ENCODE measurements around the gene SSBP3. TPM values are rescaled to one million over a fixed set of nuclear protein-coding genes. Genes with fewer than 3 reads are reported as not detected.

The SSBP3 gene
- total RNA-seq, 2 donors from 2014 or later = 7.9 to 23.1 TPM

DNA sequence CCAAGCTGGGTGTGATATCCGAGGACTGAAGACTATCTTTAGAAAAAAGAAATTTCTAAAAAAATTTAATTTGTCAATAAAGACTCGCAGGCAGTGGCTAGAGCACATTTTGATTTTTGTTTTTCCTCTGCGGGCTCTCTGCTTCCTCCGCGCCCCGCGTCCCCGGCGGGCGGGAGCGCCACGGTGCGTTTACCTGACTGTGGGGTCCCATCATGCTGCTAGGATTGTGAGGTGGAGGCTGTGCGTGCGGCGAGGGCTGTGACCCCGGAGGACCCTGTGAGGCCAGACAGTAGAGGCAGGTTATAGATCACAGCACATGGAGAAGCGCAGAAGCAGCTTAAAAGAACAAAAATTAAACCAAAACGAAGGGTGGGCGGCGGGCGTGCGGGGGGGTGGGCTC lies 148.3 kb downstream of the SSBP3 start:
- no peaks in the 10 kb centered on the region for H3K27me3 ChIP-seq
- no peak overlapping the region for H3K27ac ChIP-seq
- ATAC-seq (no peak), DNase-seq (no peak)
- H3K4me1 ChIP-seq = no peaks in the 10 kb centered on the region
- H3K36me3 ChIP-seq (replicated peaks in 1 of 2; ENCODE audit: insufficient read depth in 1 of 2, low read depth in 2 of 2) = no peaks in the 10 kb centered on the region
- 94 to 98% methylated on average over 23 of the region's 23 CpGs for WGBS, 2 donors
- H3K9me3 ChIP-seq = no peaks in the 10 kb centered on the region
- intact Hi-C loops (cut with DNase I) = no loop called here
- H3K4me3 ChIP-seq = no peak overlapping the region
- TF ChIP-seq CTCF (IDR thresholded peaks at IDR 0.05) (no peak), POLR2A (IDR thresholded peaks at IDR 0.05) (no peak)

- Histone ChIP-seq H3K27ac (no peak overlapping the region), H3K9me3 (no peaks in the 10 kb centered on the region), H3K4me1 (no peaks in the 10 kb centered on the region), H3K36me3 (replicated peaks in 1 of 2; ENCODE audit: insufficient read depth in 1 of 2, low read depth in 2 of 2) (no peaks in the 10 kb centered on the region), H3K27me3 (no peaks in the 10 kb centered on the region), H3K4me3 (no peak overlapping the region)
- 81 to 91% methylated on average over 10 of the region's 10 CpGs for WGBS, 2 donors
- ATAC-seq (no peak), DNase-seq (no peak)
- TF ChIP-seq CTCF (IDR thresholded peaks at IDR 0.05) = no peak
- TF ChIP-seq POLR2A (IDR thresholded peaks at IDR 0.05) = no peak
- intact Hi-C loops (cut with DNase I) = no loop called here
Observed at GRCh38 chr1:54257346-54257620, 148.9 kb downstream of the SSBP3 start.

- Histone ChIP-seq H3K27me3 (no peaks in the 10 kb centered on the region), H3K27ac (no peak overlapping the region), H3K4me3 (no peak overlapping the region), H3K9me3 (no peaks in the 10 kb centered on the region), H3K36me3 (replicated peaks in 1 of 2; ENCODE audit: insufficient read depth in 1 of 2, low read depth in 2 of 2) (no peaks in the 10 kb centered on the region), H3K4me1 (no peaks in the 10 kb centered on the region)
- WGBS, 2 donors = 84 to 90% methylated on average over 13 of the region's 13 CpGs
- no peak for DNase-seq
- no peak for ATAC-seq
- intact Hi-C loops (cut with DNase I) = no loop called here
- TF ChIP-seq POLR2A (IDR thresholded peaks at IDR 0.05) (no peak), CTCF (IDR thresholded peaks at IDR 0.05) (no peak)
Observed at GRCh38 chr1:54256522-54257345, 149.5 kb downstream of the SSBP3 start.

DNA sequence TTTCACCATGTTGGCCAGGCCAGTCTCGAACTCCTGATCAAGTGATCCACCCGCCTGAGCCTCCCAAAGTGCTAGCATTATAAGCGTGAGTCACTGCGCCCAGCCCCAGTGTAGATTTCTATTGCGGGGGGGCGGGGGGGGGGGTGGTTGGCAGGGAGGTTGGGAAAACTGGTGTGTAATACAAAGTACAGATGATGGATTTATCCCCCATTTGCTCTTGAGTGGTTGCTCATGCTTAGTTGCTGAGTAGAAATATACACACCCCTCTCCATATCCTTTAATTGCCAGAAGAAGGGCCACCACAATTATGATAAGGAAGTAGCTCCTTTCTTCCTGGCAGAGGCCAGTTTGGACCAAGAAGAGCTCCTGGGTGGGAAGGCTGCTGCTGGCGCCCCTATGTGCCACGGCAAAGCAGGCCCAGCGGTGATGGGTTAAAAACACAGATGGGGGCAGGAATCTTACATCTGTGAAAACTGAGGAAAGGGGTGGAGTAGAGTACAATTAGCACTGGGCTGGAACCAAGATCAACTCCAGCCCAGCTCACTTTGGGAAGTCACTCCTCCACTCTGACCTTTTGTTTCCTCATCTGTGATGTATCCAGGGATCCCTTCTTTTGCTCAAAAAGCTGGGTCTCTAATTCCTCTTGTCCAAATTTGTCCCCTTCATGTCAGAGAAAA lies 151.0 kb downstream of the SSBP3 start:
- DNase-seq (no peak), ATAC-seq (no peak)
- Histone ChIP-seq H3K27me3 (no peaks in the 10 kb centered on the region), H3K9me3 (no peaks in the 10 kb centered on the region), H3K4me3 (no peak overlapping the region), H3K4me1 (no peaks in the 10 kb centered on the region), H3K27ac (no peak overlapping the region), H3K36me3 (replicated peaks in 1 of 2; ENCODE audit: insufficient read depth in 1 of 2, low read depth in 2 of 2) (no peaks in the 10 kb centered on the region)
- no peak for TF ChIP-seq CTCF (IDR thresholded peaks at IDR 0.05)
- no peak for TF ChIP-seq POLR2A (IDR thresholded peaks at IDR 0.05)
- 84 to 92% methylated on average over 3 to 9 of the region's 9 CpGs for WGBS, 2 donors
- intact Hi-C loops (cut with DNase I) = no loop called here

Measured in body of pancreas (tissue), 4 donors.